ENCODE measurements around the gene ETFA.

Gene ETFA

DNA sequence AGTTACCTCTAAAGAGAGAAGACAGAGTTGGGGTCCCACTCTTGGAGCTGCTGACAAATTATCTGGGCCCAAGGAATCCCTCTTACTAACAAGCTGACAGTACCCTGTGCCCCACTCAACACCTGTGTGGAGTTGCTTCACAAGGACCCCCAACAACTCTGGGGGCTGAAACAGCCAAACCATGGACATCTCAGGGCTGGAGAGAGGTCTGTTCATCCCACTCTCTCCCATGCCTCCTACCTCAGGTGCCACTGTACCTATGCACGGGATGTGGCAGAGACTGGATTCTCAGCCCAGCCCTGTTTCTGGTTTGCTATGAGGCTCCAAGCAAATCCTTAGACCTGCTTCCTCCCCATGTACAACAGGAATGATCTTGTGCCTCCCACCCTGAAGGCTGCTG lies 101.7 kb downstream of the ETFA start:
- no peak for DNase-seq

DNA sequence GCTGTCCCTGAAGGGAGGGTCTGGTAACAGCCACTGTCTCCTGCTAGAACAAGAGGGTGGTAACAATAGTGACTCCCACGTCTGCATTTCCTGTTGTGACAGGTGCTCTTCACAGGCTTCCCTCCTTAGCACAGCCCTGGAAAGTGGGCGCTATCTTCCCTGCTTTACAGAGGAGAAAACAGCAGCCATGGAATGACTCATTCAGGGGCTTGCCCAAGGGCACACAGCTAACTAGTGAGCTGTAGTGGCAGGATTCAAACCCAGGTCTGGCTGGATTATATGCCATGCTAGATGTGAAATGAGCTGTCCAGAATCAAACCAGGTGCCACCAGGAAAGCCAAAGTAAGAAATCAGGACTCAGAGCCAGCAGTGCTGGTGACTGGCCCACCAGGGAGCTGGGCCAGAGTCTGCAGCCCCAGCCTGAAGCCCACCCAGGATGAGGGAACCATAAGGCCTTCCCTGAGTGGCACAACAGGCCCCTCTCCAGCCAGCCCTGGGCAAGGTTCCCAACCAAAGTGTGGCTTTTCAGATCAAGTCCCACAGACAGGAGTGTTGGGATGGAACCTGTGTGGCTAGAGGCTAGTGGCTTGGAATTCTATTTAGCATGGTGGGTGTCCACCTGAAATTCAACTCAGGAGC lies 102.4 kb downstream of the ETFA start:
- no peak for DNase-seq

DNA sequence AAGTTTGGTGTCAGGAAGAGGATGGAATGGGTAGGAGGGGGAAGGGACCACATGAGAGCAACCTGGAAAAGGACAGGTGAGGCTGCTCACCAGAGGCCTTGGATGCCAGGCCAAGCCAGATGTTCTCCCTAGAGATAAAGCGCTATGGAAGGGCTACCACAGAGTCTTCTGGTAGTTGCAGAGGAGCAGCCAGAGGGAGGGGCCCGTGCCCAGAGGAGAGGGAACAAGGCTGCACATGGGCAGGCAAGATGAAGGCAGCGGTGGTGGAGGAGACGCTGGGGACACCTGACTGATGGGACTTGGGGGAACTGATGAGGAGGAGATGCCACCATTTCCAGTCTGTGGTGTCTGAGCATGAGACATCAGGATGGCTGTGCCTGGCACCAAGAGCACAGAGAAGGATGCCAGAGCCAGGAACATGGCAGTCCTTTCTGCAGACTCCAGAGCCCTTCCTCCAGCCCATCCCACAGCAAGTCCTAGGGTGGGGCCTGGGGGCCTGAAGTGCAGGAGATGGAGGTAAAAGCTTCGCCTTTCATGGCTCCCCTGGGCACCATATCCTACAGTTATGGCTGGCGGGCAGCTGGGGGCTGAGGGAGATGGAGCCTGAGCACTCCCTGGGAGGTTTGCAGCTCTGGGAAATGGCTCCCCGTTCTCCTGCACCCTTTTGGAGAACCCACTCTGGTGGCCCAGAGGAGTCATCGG lies 103.0 kb downstream of the ETFA start:
- no peak for DNase-seq

DNA sequence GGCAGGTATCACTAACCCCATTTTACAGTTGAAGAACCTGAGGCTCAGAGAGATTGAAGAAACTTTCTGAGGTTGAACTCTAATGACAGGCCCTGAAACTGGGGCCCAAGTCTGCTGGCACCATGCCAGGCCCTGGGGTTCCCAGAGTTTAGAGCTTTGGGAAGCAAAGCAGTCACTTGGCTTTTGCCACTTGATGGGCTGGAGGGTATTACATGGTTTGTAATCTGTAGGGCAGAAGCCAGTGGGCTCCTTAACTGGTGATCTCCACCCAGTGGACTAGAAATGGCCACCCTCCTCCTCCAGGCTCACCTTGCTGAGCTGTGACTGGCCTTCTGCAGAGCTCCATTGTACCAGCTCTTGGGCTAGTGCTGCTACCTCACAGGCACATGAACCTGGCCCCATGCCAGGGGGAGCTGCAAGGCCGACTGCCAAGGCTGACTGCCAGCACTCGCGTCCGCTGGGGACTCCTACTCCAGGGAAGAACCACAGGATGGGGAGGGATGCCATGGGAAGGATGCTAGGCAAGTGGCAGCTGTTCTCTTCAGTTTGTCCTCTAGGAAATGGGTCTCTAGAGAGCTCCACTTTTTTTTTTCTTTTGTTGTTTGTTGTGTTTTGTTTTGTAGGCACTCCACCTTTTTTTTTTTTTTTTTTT lies 104.8 kb downstream of the ETFA start:
- DNase-seq: no peak

DNA sequence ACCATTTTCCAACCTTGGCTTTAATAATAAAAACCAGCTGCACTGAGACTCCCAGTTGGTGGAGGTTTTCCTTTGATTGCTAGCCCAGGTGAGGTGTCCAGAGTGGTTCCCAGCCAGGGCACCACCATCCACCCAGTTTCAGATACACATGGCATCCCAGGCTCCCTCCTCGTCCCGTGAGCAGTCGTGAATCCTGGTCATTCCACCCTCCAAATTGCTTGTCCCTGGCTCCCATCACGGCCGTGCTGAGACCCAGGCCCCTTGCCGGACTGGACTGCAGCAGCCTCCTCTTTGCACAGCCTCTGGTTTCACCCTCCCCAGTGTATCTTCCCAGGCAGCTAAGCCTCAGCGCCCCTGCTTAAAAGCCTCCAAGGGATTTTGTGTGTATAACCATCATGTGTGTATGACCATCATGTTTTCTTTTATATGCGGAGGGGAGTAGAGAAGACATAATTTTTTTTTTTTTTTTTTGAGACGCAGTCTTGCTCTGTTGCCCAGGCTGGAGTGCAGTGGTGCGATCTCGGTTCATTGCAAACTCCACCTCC lies 106.3 kb downstream of the ETFA start:
- no peak for DNase-seq

DNA sequence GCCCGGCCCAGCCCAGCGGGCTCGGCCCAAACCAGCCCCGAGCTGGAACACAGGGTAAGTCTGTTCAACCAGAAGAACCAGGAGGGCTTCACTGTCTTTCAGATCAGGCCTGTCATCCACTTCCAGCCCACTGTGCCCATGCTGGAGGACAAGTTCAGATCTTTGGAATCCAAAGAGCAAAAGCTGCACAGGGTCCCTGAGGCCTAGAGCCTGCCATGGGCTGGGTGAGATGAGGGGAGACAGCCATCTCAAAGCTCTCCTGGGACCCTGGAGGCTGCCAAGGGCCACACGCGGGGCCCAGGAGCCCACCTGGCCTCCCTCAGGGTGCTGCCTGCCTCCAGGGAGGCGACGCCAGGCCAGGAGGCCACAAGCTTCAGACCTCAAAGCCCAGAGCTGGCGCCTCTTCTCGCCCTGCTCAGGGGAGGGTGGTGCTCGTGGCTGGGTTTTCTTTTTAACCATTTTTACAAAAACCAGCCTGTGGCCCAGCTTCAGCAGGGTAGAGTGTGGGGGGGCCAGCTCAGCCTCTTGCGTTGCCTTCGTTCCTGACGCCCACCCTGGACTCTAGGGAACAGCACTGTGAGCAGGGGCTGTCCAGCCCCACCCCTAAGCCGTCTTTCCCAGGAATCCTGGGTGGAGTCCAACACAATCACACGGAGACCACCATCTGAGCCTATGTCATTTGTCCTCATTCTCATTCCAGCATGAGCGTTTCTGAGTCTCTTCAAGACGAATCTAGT lies 107.0 kb downstream of the ETFA start:
- no peak for DNase-seq

DNA sequence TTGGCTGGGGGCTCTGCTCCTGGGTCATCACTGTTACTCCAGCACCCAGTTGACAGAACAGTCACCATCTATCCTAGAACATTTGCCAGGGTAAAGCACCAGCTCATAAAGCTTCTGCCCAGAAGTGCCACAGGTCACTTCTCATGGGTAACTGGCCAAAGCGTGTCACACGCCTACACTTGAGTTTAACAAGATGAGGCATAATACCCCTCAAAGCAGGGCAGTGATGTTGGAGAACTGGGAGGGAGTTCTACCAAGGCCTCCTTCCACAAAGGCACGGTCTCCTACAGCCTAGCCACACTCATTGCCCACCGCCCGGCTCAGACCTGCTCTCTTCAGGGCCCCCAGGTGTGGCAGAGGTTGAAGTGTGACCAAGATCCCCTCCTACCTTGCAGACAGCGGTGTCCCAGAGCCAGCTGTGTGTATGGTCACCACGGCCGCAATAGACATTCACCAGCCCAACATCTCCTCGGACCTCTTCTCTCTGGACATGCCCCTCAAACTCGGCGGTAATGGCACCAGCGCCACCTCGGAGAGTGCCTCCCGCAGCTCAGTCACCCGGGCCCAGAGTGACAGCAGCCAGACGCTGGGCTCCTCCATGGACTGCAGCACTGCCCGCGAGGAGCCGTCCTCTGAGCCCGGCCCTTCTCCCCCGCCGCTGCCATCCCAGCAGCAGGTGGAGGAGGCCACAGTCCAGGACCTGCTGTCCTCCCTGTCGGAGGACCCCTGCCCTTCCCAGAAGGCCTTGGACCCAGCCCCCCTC lies 107.7 kb downstream of the ETFA start:
- DNase-seq: no peak

DNA sequence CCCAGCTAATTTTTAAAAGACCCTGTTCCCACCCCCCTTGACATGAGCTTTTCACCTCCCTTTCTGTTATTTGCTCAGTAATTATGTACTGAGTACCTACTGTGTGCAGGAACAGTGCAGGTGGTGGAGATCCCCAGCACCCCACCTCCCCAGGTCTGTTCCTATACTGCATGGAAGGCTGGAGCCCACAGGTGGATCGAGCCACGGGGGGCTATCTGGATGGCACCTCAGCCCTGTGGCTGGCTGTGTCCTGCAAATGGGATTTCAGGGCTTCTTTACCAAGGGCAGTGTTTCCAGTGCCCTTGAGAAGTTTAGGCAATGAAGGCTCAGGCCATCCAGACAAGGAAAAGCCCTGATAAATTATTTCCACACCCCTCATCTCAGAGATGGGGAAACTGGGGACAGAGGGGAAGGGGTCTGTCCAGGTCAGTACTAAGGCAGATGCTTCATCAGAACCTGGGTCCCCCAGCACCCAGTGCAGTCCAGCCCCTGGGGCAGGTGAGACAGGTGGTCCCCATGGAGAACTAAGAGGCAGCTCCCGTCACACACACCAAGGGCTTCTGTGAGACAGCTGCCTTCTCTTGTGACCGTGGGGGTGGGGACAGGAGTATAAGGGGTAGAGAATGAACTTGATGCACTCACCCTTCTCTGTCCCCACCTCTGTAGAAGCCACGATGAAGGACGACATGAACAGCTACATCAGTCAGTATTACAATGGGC lies 109.6 kb downstream of the ETFA start:
- DNase-seq: no peak

DNA sequence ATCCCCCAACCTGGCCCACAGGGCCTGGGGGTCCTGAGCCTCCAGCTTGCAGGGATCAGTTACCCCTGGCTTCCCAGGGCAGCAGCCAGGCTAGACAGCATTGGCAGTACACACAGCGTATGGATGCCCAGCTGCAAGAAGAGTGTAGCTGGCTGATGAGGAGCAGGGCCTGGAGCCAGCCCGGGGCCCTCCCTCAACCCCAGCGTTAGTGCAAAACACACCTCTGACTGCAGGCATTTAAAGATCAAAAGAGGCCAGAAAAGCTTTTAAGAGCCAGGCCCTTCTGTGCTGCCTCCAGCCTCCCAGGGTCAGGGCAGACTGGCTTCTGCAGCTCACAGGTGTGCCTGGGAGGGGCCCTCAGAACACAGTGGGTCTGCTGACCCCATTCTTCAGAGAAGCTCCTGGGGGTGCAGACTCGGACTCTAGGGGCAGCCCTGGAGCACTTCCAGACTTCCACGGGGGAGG lies 110.6 kb downstream of the ETFA start:
- no peak for DNase-seq

DNA sequence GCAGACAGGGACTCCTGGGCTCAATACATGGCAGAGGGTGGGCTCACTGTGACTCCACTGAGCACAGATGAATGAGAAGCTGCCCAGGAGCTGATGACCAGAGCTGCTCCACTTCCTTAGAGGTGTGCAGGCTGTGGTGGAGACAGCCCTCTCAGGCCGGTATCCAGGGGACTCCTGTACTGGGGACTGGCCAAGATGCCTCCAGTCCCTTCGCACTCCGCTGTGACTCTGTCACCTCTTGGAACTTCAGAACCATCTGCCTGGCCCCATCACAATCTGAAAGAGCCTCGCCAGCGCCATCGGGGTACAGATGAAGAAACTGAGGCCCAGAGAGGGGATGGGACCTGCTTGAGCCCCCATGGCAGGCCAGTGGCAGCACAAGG lies 111.2 kb downstream of the ETFA start:
- no peak for DNase-seq

DNA sequence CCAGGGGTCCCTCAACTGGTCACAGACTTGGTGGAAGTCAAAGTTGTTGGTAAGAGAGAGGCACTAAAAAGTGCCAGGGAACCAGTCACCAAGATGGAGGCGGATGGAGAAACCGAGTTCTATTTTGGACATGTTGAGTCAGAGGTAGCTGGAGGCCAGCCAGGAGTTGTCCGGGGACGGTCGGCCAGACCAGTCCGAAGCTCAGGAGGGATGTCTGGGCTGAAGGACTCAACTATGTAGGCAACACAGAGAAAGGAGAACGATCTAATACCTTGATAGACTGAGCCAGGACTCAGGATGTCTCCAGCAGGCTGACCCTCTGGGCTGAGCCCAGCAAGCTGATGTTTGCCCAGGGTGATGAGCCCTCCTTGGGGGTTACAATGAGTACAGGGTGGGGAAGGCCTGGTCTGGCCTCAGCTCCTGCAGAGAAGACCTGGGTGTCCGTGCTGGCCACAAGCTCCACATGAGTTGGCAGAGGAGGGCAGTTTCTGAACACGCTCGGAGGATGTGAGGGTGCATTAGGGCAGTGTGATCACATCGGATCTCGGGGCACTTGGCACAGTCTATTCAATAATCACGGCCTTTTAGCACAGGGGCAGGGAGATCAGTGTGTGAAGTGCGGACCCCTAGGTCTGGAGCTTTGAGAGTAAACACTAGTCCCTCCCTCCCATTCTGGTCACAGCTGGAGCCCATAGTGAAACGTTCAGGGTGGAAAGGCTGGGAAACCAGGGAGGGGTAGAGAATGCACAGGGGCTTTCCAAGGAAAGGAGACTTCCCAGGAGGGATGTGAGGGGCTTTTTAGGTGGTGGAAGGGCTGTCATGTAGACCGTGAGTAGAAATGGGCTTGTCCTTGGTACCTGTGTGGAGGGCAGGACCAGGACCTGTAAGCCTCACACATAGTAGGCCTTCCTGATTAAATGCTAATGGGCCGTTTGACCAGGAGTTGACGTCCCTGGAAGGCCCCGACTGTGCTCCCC lies 111.9 kb downstream of the ETFA start:
- no peak for DNase-seq

DNA sequence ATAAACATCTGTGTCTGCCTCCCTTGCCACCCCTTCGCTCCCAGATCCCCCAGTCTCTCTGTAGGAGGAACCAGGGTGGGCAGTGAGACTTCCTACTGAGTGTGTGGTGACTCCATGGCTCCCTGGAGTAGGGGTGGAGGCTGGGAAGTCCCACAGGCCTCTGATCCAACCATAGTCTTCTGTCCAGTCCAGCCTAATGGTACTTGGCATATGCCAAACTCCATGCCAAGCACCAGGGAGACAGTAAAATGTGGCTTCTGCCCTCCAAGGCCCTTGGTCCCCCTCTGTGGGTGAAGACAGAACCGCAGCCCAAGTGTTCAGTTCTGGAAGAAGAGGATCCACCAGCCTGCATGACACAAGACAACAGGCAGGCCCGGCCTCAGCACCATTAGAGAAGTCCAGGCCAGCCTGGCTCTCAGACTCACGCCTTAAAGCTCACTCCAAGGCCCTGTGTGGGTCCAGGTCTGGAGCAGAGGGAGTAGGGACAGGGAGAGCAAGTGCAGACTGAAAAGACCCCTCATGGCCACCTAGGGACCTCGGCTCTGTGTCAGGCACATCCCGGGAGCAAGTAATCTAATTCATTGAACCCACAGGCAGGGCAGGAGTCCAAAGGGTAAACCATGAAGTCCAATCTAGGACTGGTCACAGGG lies 112.7 kb downstream of the ETFA start:
- no peak for DNase-seq

DNA sequence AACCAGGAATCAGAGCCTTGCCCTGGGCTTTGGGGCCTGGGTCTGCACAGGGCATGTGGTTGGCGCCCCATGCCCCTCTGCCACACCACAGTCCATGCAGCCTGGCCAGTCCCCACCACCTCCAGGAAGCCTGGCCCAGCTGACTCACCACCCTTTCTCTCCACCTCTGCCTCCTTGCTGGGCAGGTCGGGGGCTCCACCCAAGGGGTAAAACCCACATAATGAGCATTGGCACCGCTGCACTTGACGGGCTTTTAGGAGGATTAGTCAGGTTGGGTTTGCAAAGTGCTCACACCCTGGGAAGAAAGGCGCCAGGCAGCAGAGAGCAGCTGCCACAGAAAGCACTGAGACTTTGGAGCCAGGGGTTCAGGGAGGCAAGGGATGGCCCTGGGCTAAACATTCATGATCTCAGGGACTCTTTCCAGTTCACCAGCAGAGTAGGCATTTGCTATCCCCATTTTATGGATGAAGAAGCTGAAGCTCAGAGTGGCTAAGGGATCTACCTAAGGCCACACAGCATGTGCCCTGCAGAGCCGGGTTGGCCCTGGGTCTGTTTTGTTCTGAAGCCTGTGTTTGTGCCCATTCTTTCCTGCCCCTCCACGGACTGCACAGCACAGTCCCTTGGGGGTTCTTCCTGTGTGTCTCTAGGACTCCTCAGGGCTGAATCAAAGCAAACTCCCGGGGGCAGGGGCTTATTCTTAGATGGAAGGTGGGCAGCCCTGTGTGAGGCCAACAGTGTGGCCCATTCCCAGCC lies 113.4 kb downstream of the ETFA start:
- no peak for DNase-seq

DNA sequence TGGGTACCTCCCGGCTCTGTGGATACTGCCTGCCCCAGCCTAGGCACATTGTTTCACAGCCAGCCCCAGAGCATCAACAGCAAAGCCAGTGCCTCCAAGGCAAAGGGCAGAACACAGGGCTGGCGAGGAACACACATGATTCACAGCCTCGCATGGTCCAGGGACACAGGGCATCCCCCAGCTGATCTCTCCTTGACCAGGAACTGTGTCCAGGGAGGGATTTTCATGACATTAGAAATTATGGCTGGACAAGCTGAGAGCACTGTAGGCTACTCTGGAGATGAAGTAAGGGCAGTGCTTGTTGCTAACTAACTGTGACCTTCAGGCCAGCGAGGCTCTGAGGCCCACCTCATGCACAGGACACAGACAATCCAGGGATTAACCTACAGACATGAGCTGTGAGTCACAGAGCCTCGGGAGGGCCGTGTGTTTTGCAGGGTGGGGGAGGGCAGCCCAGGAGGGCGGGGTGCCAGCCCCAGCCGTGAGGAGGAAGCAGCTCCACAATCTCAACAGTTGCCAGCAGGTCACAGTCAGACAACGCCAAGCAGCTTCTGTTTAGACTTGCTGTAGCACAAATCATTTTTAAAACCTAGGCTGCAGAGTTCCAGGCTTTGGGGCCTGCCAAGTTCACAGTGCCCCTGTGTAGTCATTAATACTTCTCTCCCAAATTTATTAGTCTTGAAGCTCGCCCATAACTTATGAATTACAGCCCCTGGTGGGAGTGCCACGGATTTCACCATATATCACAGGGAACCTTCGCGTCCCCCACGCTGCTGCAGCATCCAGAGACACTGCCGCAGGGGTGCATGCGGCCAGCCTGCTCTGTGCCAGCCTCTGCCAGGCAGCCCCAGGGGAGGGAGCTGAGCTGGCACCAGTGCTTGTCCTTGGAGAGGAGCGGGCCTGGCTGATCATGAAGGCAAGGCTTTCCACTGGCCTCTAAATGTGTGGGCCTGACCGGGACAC lies 114.7 kb downstream of the ETFA start:
- DNase-seq: no peak

DNA sequence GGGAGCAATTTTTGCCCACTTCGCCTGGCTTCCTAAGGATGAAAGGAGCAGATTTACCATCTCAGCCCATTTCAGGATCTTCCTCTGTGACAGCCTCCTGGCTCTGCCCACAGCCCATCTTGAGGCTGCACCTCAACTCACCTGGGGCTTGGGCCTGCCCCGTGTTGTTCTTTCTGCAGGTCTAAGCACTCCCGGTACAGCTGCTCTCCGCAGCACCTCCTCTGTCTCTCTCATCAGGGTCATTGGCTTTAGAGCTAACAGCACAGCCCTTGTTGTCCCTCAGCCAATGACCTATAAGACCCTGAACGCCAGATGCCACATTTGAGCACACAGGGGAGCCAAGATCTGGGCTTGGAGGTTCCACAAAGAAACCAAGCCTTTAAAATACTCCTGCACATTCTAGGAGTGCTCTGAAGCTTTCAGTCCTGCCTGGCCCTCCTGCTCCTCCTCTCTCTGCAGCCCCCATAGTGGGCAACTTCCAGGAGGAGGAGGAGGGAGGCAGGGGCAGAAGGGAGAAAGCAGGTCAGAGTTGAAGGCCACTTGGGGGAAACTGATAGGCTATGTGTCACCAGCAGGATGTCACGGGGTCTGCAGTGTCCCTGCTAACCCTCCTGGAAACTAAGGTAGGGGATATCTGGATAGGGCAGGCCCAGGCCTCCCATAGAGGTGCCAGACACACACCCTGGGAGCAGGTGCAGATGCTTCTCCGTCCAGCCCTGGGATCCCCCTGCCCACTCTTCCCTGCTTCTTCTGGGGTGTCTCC lies 115.6 kb downstream of the ETFA start:
- DNase-seq: no peak

DNA sequence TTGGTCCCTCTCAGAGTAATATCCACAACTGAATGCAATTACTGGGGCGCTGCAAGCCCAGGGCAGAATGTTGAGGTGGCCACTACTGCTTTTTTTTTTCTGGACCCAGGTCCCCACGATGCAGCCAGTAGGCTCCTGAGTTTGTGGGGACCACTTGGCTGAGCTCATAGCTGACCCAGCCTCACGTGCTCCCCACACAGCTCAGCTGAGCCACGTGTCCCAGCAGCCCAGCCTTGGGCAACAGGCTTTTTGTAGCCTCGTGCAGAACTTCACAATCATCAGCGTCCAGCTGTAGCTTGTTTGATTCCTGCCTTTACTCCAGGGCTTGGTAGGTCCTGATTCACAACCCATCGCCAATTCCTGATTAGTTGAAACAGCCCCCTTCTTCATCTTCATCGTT lies 117.3 kb downstream of the ETFA start:
- DNase-seq: no peak

DNA sequence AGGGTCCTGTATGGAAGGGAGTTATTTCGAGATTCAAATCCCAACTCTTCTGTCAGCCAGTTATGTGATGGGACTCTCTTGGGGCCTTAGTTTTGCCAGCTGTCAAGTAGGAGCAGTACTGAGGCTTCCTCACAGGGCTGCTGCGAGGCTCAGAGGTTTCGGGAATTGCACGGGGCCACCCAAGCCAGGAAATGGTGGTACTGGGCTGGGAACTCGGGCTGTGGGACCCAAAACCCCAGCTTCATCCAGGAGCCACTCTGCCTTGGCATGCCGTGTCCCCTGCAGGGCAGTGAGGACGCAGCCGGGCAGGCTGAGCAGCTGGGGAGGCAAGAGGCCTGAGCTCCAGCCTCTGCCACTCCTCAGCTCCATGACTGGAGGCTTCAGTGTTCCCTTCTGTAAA lies 118.6 kb downstream of the ETFA start:
- DNase-seq: no peak
